ENCODE measurements around the gene SLC39A12.

The SLC39A12 gene

DNA sequence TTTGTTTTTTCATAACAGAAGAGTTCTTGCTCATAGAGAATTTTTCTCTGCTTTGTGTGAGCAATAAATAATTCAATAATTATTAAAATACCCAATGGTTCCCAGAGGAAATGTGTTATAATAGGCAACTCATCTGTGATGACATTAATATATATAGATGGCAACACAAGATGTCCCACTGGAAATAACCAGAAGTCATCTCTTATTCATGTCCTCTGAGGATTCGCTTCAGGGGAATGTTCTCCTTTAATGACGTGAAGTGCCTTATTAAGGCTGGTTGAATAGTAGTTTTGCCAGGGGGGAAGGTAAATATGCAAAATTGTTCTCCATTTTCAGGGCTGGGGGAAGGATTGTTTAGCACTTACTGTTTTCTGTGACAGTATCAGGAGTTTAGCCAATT lies 3.1 kb downstream of the SLC39A12 start:
- Histone ChIP-seq H3K4me3 (no peak overlapping the region), H3K9ac (no peak overlapping the region), H3K36me3 (no peaks in the 10 kb centered on the region), H3K4me2 (peak overlapping the region in 8 of 11 experiments; percentile 16 to 58 (median 33); a peak in 15 of 22 replicates), H4K20me1 (no peaks in the 10 kb centered on the region), H3K9me3 (replicated peaks in 1 of 11) (peaks cover 9 to 27% (median 17%) of the 10 kb centered on the region in 11 experiments; a peak in 21 of 22 replicates), H3K27ac (no peak overlapping the region), H3K4me1 (peaks cover 0 to 19% (median 8%) of the 10 kb centered on the region in 10 experiments; a peak in 10 of 20 replicates), H3K27me3 (no peaks in the 10 kb centered on the region)
- TF ChIP-seq Cebpa-rat (IDR thresholded peaks at IDR 0.05) = no peak

DNA sequence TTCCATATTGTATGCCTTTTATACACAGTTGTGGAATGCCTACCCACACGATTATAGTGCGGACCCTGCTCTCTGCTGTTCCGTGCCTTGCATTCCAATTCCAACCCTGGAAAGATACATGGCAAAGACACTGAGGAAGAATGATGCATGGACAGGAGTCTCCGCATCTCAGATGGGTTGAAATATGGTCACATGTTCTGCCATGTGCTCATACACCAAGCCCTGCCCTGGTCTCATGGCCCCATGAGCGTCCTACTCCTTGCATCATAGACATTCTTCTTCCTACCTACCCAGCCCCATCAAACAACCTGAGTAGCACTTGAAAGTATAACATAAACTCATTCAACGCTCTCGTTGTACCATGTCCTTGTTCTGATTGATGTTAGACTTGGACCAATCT lies 6.3 kb downstream of the SLC39A12 start:
- H3K4me2 ChIP-seq = no peak overlapping the region
- TF ChIP-seq Cebpa-rat (IDR thresholded peaks at IDR 0.05) = no peak
- H3K27ac ChIP-seq = no peak overlapping the region
- no peaks in the 10 kb centered on the region for H3K36me3 ChIP-seq
- no peak overlapping the region for H3K4me3 ChIP-seq
- no peaks in the 10 kb centered on the region for H3K27me3 ChIP-seq
- H4K20me1 ChIP-seq = no peaks in the 10 kb centered on the region
- peaks cover 0 to 19% (median 8%) of the 10 kb centered on the region in 10 experiments; a peak in 10 of 20 replicates for H3K4me1 ChIP-seq
- no peak overlapping the region for H3K9ac ChIP-seq
- peaks cover 3 to 23% (median 11%) of the 10 kb centered on the region in 11 experiments; a peak in 14 of 22 replicates for H3K9me3 ChIP-seq (replicated peaks in 1 of 11)

DNA sequence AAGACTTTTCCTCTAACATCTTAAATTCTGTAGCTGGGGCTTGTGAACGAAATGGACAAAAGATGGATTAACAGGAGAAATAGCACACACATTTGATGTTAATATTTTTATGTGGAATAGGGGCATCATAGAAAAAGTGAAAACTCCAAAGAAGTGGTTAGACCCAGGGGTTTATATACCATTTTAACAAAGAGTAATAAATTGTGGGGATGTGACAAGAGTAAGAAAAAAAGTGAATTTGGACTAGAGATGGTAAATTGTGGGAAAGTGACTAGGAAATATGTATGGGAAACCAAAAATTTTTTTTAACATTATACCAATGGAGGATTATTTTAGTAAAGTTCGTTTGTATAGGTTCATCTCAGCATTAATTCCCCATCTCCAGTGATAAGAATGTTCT lies 8.2 kb downstream of the SLC39A12 start:
- no peaks in the 10 kb centered on the region for H3K27me3 ChIP-seq
- H3K4me1 ChIP-seq = peaks cover 0 to 13% (median 6%) of the 10 kb centered on the region in 10 experiments; a peak in 10 of 20 replicates
- H3K9ac ChIP-seq = no peak overlapping the region
- H3K27ac ChIP-seq = no peak overlapping the region
- no peak overlapping the region for H3K4me2 ChIP-seq
- no peaks in the 10 kb centered on the region for H4K20me1 ChIP-seq
- no peak for TF ChIP-seq Cebpa-rat (IDR thresholded peaks at IDR 0.05)
- peaks cover 3 to 17% (median 11%) of the 10 kb centered on the region in 11 experiments; a peak in 13 of 22 replicates for H3K9me3 ChIP-seq (replicated peaks in 1 of 11)
- no peaks in the 10 kb centered on the region for H3K36me3 ChIP-seq
- H3K4me3 ChIP-seq = no peak overlapping the region

DNA sequence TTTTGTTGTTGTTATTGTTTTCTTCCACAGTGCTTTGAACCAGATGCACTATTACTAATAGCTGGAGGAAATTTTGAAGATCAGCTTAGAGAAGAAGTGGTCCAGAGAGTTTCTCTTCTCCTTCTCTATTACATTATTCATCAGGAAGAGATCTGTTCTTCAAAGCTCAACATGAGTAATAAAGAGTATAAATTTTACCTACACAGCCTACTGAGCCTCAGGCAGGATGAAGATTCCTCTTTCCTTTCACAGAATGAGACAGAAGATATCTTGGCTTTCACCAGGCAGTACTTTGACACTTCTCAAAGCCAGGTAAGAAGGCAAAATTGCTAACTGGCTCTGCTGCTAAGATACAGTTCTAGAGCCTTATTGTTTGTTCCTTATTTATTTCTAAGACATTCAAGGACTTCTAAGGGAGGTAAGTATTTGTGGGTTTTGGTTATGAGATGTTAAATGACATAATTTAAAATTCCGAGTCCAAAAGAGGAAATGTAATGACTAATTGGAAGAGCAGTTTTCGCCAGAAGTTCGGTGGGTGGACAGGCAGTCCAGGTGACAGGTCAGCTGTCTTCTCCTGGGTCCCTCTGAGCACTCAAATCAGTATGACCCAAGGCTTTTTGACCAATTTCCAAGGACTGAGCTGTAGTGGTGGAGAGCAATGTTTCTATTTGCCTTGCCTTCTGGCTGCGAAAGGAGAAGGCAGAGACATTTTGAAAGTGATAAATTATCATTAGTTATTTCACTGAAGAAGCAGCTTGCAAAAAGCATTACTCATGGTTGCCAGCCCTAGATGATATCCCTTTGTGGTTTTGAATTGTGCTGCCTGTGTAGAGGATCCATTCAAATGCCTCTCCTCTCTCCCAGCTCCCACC lies 10.1 kb downstream of the SLC39A12 start:
- Histone ChIP-seq H3K27me3 (no peaks in the 10 kb centered on the region), H3K4me2 (no peak overlapping the region), H3K27ac (no peak overlapping the region), H4K20me1 (no peaks in the 10 kb centered on the region), H3K4me1 (no peaks in the 10 kb centered on the region; a peak in 1 of 20 replicates), H3K4me3 (no peak overlapping the region), H3K36me3 (no peaks in the 10 kb centered on the region), H3K9me3 (replicated peaks in 1 of 11) (peaks cover 3 to 17% (median 11%) of the 10 kb centered on the region in 11 experiments; a peak in 13 of 22 replicates), H3K9ac (no peak overlapping the region)
- no peak for TF ChIP-seq Cebpa-rat (IDR thresholded peaks at IDR 0.05)

DNA sequence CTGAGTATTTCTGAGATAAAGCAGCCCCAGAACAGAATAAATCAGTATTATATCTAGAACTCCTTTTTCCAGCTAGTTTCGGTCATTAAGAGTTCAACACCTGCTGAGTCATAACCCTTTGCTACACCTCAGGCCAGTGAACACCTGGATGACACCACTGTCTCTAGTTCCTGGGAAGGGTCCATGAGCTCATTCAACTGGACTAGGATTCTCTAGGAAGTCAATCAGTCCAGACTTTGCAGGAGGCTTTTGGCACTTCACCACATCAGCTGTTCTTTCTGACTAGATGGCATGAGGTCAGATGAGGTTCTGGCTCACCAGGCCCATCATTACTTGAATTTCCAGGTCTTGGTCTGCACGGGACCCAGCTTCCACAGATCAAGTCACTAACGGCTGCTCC lies 11.7 kb downstream of the SLC39A12 start:
- no peak overlapping the region for H3K27ac ChIP-seq
- peaks cover 6 to 20% (median 13%) of the 10 kb centered on the region in 11 experiments; a peak in 16 of 22 replicates for H3K9me3 ChIP-seq (replicated peaks in 1 of 11)
- H3K27me3 ChIP-seq = no peaks in the 10 kb centered on the region
- no peak overlapping the region for H3K4me2 ChIP-seq
- no peaks in the 10 kb centered on the region for H3K36me3 ChIP-seq
- H3K9ac ChIP-seq = no peak overlapping the region
- H4K20me1 ChIP-seq = no peaks in the 10 kb centered on the region
- TF ChIP-seq Cebpa-rat (IDR thresholded peaks at IDR 0.05) = no peak
- no peaks in the 10 kb centered on the region; a peak in 1 of 20 replicates for H3K4me1 ChIP-seq
- no peak overlapping the region for H3K4me3 ChIP-seq

DNA sequence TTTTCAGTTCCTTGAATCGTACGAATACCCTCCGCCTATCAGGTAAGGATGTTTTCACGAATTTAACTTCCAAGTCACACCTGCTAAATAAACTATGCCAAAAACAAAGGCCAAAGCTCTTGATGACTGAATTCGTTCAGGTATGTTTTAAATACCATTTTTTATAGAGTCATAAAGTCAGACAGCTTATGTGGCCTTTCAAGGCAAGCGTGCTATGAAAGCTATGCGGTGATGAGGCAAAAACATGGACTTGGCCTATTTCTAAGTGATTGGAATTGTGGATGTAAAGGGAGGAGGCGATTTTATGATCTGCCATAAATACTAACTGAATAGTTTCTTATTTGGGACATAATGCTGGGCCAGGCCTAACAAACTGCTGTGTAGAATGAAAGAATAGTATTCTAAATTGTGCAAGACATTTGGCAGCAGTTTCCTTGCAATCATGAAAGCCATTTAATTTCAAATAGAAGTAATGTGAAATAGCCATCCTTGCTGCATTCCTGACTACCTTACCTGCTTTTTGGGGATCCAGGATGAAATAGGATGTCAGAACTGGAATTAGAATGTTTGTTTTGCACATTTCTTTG lies 14.0 kb downstream of the SLC39A12 start:
- H3K9ac ChIP-seq = no peak overlapping the region
- H4K20me1 ChIP-seq = no peaks in the 10 kb centered on the region
- TF ChIP-seq Cebpa-rat (IDR thresholded peaks at IDR 0.05) = no peak
- no peaks in the 10 kb centered on the region for H3K27me3 ChIP-seq
- no peak overlapping the region for H3K4me3 ChIP-seq
- H3K9me3 ChIP-seq (replicated peaks in 1 of 11) = peaks cover 10 to 22% (median 16%) of the 10 kb centered on the region in 11 experiments; a peak in 16 of 22 replicates
- H3K4me1 ChIP-seq = no peaks in the 10 kb centered on the region; a peak in 1 of 20 replicates
- H3K36me3 ChIP-seq = no peaks in the 10 kb centered on the region
- H3K4me2 ChIP-seq = no peak overlapping the region
- H3K27ac ChIP-seq = no peak overlapping the region

DNA sequence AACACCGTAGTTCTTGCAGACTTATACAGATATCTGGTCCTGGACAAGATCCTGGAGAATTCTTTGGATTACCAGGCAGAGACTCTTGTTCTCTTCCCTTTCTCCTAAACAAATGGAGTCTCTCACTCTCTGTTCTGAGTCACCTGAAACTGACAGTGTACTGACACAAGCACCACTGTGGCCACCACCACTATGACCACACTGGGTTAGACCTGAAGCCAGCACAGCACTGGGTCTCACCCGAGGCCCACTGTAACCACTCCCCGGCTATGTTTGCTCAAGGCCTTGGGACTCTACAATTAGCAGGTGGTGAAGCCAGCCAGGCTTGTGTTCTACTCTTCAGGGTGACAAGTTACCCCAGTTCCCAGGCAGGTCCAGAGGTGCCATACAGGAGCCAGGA lies 22.8 kb downstream of the SLC39A12 start:
- H3K9ac ChIP-seq = no peak overlapping the region

DNA sequence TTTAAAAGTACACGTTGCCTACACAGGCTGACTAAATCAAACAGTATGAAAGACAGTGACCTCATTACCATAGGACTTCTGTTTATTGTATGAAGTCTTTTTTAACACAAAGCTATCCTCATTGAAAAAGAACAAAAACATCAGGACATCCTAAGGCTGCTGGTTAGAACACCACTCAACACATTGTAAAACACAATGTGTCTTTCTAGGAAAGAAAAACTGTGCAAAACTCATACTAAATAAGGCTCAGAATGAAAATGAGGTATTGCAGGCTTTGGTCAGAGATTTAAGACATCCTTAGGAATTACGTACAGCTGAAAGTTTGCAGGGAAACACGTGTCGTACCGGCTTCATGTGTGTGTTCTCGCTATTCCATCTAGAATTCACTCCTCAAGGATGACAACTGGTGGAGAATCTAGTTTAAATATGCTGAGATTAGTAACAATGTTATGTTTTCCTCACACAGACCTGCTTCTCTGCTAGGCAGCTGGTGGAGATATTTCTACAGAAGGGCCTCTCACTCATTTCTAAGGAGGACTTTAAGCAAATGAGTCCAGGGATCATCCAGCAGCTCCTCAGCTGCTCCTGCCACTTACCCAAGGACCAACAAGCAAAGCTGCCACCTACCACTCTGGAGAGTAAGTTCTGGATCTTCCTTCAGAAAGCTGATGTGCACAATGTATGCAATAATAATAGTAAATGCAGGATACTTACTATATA lies 29.3 kb downstream of the SLC39A12 start:
- H4K20me1 ChIP-seq = no peaks in the 10 kb centered on the region
- TF ChIP-seq Cebpa-rat (IDR thresholded peaks at IDR 0.05) = no peak
- H3K36me3 ChIP-seq = no peaks in the 10 kb centered on the region
- peaks cover 0 to 13% (median 6%) of the 10 kb centered on the region in 10 experiments; a peak in 9 of 20 replicates for H3K4me1 ChIP-seq
- H3K4me2 ChIP-seq = no peak overlapping the region
- no peak overlapping the region for H3K4me3 ChIP-seq
- no peak overlapping the region for H3K9ac ChIP-seq
- H3K27ac ChIP-seq = no peak overlapping the region
- H3K9me3 ChIP-seq (replicated peaks in 1 of 11) = peaks cover 0 to 3% (median under 1%) of the 10 kb centered on the region in 11 experiments; a peak in 8 of 22 replicates
- no peaks in the 10 kb centered on the region for H3K27me3 ChIP-seq

More for the DNA sequence above, 22.8 kb downstream of the SLC39A12 start:
- no peaks in the 10 kb centered on the region for H3K27me3 ChIP-seq
- no peak overlapping the region for H3K27ac ChIP-seq
- H3K4me2 ChIP-seq = no peak overlapping the region
- no peak overlapping the region for H3K4me3 ChIP-seq
- no peak for TF ChIP-seq Cebpa-rat (IDR thresholded peaks at IDR 0.05)
- H4K20me1 ChIP-seq = no peaks in the 10 kb centered on the region
- H3K9me3 ChIP-seq (replicated peaks in 1 of 11) = peaks cover 11 to 27% (median 23%) of the 10 kb centered on the region in 11 experiments
- no peaks in the 10 kb centered on the region for H3K36me3 ChIP-seq
- H3K4me1 ChIP-seq = no peaks in the 10 kb centered on the region

Data from BLaER1 treated with 17β-estradiol and CSF1 and Interleukin-3, amounts not matched to agents 10 nM and 100 nM (cell line).